Suprapubic skin (tissue), 4 donors: ENCODE measurements around the gene NT5C1B. TPM values are rescaled to one million over a fixed set of nuclear protein-coding genes. Genes with fewer than 3 reads are reported as not detected.
"Not testable (repeated sequence)": the region's sequence is repeated elsewhere in the genome, so short reads cannot be mapped to it uniquely, and the experiment has no call there.

ENCODE experiments used
- DNase-seq, 2 donors: peaks; one replicate each; pipeline ENCODE4 v3.0.0-alpha.2; 2019; ENCODE audit warnings: low spot score in 2 of 2
- H3K27ac ChIP-seq: fragments of 200-600 bp; sonication (generic); one replicate; pipeline ENCODE4 v1.5.1; 2019
- H3K27me3 ChIP-seq: fragments of 200-600 bp; sonication (generic); one replicate; pipeline ENCODE4 v1.5.1; 2019
- H3K36me3 ChIP-seq: fragments of 200-600 bp; sonication (generic); one replicate; pipeline ENCODE4 v1.5.1; 2019
- H3K4me1 ChIP-seq: fragments of 200-600 bp; sonication (generic); one replicate; pipeline ENCODE4 v1.5.1; 2019
- H3K4me3 ChIP-seq: fragments of 200-600 bp; sonication (generic); one replicate; pipeline ENCODE4 v1.5.1; 2019; ENCODE audit warnings: mild to moderate bottlenecking
- H3K9me3 ChIP-seq: fragments of 200-600 bp; sonication (generic); one replicate; pipeline ENCODE4 v1.5.1; 2019
- CTCF ChIP-seq, 2 donors: fragments of 200-600 bp in 1 of 2; fragments of 450-650 bp in 1 of 2; sonication (generic) in 1 of 2; IDR thresholded peaks; one replicate each; pipeline ENCODE4 v1.5.1; 2016 to 2019; ENCODE audit warnings: antibody characterized with exemption in 2 of 2, mild to moderate bottlenecking in 1 of 2, moderate library complexity in 1 of 2
- EP300 ChIP-seq: sonication (generic); formaldehyde crosslinking; IDR thresholded peaks from one replicate; pipeline ENCODE4 v1.6.1; 2017; ENCODE audit warnings: antibody characterized with exemption
- POLR2A ChIP-seq, 2 donors: fragments of 450-650 bp; IDR thresholded peaks; one replicate each; pipeline ENCODE4 v1.6.1; 2017; ENCODE audit warnings: antibody characterized with exemption in 2 of 2, mild to moderate bottlenecking in 2 of 2, moderate library complexity in 2 of 2
- POLR2AphosphoS5 ChIP-seq, 3 donors: sonication (generic); formaldehyde crosslinking; IDR thresholded peaks; one replicate each; pipeline ENCODE4 v1.6.1; 2017; ENCODE audit warnings: antibody characterized with exemption in 3 of 3
- WGBS: methylation state at CpG from one replicate; pipeline ENCODE4 v1.1.5; 2018; 5-methylcytosine and 5-hydroxymethylcytosine counted together
- total RNA-seq, 4 donors: library from RNA; depleted of rRNA; stranded (reverse); fragments of >200 nt; gene quantifications; one replicate each; pipeline ENCODE4 v1.1.0, GENCODE V29; 2016

NT5C1B gene
- not detected for total RNA-seq

GRCh38 chr2:18589354-18589753, at the start of gene NT5C1B:
Gene NT5C1B, minus strand, starts transcription at chr2:18589569. Its CDS starts 101 bp downstream, at chr2:18589468.
- no peak for DNase-seq
- H3K4me1 ChIP-seq, result no peaks in the 10 kb centered on the region
- no peaks in the 10 kb centered on the region for H3K27me3 ChIP-seq
- no peak within 1 kb of the TSS for H3K27ac ChIP-seq
- no peaks in the 10 kb centered on the region for H3K36me3 ChIP-seq
- WGBS, result 86% methylated on average over 1 of the region's 1 CpG
- no peak within 1 kb of the TSS for H3K4me3 ChIP-seq
- H3K9me3 ChIP-seq, result no peaks in the 10 kb centered on the region
- TF ChIP-seq CTCF (IDR thresholded peaks at IDR 0.05) (no peak), EP300 (no peak), POLR2AphosphoS5 (IDR thresholded peaks at IDR 0.05) (no peak), POLR2A (IDR thresholded peaks at IDR 0.05) (no peak)

GRCh38 chr2:18637196-18637595, 47.8 kb upstream of the NT5C1B start:
- Histone ChIP-seq H3K4me1 (no peaks in the 10 kb centered on the region), H3K36me3 (no peaks in the 10 kb centered on the region), H3K4me3 (no peak overlapping the region), H3K27me3 (no peaks in the 10 kb centered on the region), H3K9me3 (peaks cover 4% of the 10 kb centered on the region), H3K27ac (no peak overlapping the region)
- DNase-seq, result no peak
- 85% methylated on average over 1 of the region's 1 CpG for WGBS
- TF ChIP-seq POLR2A (IDR thresholded peaks at IDR 0.05), result no peak
- TF ChIP-seq CTCF (IDR thresholded peaks at IDR 0.05), result no peak
- no peak for TF ChIP-seq EP300
- TF ChIP-seq POLR2AphosphoS5 (IDR thresholded peaks at IDR 0.05), result no peak

GRCh38 chr2:18632699-18633098, 43.3 kb upstream of the NT5C1B start:
- 95% methylated on average over 3 of the region's 3 CpGs for WGBS

GRCh38 chr2:18630941-18631340, 41.6 kb upstream of the NT5C1B start:
- Histone ChIP-seq H3K36me3 (no peaks in the 10 kb centered on the region), H3K9me3 (no peaks in the 10 kb centered on the region), H3K27ac (no peak overlapping the region), H3K4me3 (no peak overlapping the region), H3K4me1 (no peaks in the 10 kb centered on the region), H3K27me3 (no peaks in the 10 kb centered on the region)
- no peak for DNase-seq
- no peak for TF ChIP-seq POLR2AphosphoS5 (IDR thresholded peaks at IDR 0.05)
- TF ChIP-seq CTCF (IDR thresholded peaks at IDR 0.05), result no peak
- no peak for TF ChIP-seq POLR2A (IDR thresholded peaks at IDR 0.05)
- no peak for TF ChIP-seq EP300

More at GRCh38 chr2:18632699-18633098, 43.3 kb upstream of the NT5C1B start:
- not testable (repeated sequence) for H3K36me3 ChIP-seq, H3K4me3 ChIP-seq, H3K27me3 ChIP-seq, H3K9me3 ChIP-seq, H3K27ac ChIP-seq, H3K4me1 ChIP-seq, DNase-seq

- no peaks in the 10 kb centered on the region for H3K9me3 ChIP-seq
- no peak overlapping the region for H3K4me3 ChIP-seq
- TF ChIP-seq CTCF (IDR thresholded peaks at IDR 0.05), result no peak
- no peak for DNase-seq
- H3K27me3 ChIP-seq, result no peaks in the 10 kb centered on the region
- no peaks in the 10 kb centered on the region for H3K4me1 ChIP-seq
- 92% methylated on average over 1 of the region's 1 CpG for WGBS
- H3K27ac ChIP-seq, result no peak overlapping the region
- H3K36me3 ChIP-seq, result no peaks in the 10 kb centered on the region
Measured at GRCh38 chr2:18630541-18630940, 41.2 kb upstream of the NT5C1B start.

- TF ChIP-seq EP300, result no peak
- TF ChIP-seq POLR2AphosphoS5 (IDR thresholded peaks at IDR 0.05), result no peak
- no peak for TF ChIP-seq POLR2A (IDR thresholded peaks at IDR 0.05)
- TF ChIP-seq CTCF (IDR thresholded peaks at IDR 0.05), result no peak
- no peaks in the 10 kb centered on the region for H3K4me1 ChIP-seq
- no peak overlapping the region for H3K27ac ChIP-seq
- no peaks in the 10 kb centered on the region for H3K36me3 ChIP-seq
- H3K9me3 ChIP-seq, result no peaks in the 10 kb centered on the region
- no peaks in the 10 kb centered on the region for H3K27me3 ChIP-seq
- H3K4me3 ChIP-seq, result no peak overlapping the region
- no peak for DNase-seq
Measured at GRCh38 chr2:18630101-18630500, 40.7 kb upstream of the NT5C1B start.
